Measurements from ENCODE around the gene SRGAP3. TPM values are rescaled to one million over a fixed set of nuclear protein-coding genes. Genes with fewer than 3 reads are reported as not detected.

SRGAP3 gene
- total and polyA plus RNA-seq, 8 donors: 0.31 to 31.7 (median 5.8) TPM

GRCh38 chr3:8952130-8952529 is 297.3 kb downstream of the SRGAP3 start:
- Histone ChIP-seq H3K9me3 (no peaks in the 10 kb centered on the region), H3K27ac (no peak overlapping the region), H3K36me3 (peaks cover 0 to 12% (median 3%) of the 10 kb centered on the region in 4 donors), H3K4me3 (no peak overlapping the region), H3K27me3 (no peaks in the 10 kb centered on the region), H3K4me1 (no peaks in the 10 kb centered on the region)
- intact Hi-C loops (cut with DNase I; ENCODE audit: low total_unique reads): no loop called here
- DNase-seq: no peak
- TF ChIP-seq CTCF (IDR thresholded peaks at IDR 0.05) (no peak), POLR2AphosphoS5 (IDR thresholded peaks at IDR 0.05) (no peak), EP300 (IDR thresholded peaks at IDR 0.05) (no peak), POLR2A (IDR thresholded peaks at IDR 0.05) (no peak)

- TF ChIP-seq POLR2AphosphoS5 (IDR thresholded peaks at IDR 0.05) (no peak), POLR2A (IDR thresholded peaks at IDR 0.05) (no peak), CTCF (IDR thresholded peaks at IDR 0.05) (no peak), EP300 (IDR thresholded peaks at IDR 0.05) (no peak)
Observed at GRCh38 chr3:8945890-8946600, 303.4 kb downstream of the SRGAP3 start.

GRCh38 chr3:8942746-8943488 is 306.5 kb downstream of the SRGAP3 start:
- DNase-seq: no peak
- Histone ChIP-seq H3K36me3 (peaks cover 10 to 71% (median 58%) of the 10 kb centered on the region in 4 donors), H3K4me3 (no peak overlapping the region), H3K27me3 (no peaks in the 10 kb centered on the region), H3K4me1 (no peaks in the 10 kb centered on the region), H3K9me3 (peaks cover 0 to 13% (median 2%) of the 10 kb centered on the region in 4 donors), H3K27ac (no peak overlapping the region)
- TF ChIP-seq POLR2AphosphoS5 (IDR thresholded peaks at IDR 0.05): no peak
- TF ChIP-seq EP300 (IDR thresholded peaks at IDR 0.05): no peak
- TF ChIP-seq CTCF (IDR thresholded peaks at IDR 0.05): no peak
- no peak for TF ChIP-seq POLR2A (IDR thresholded peaks at IDR 0.05)
- WGBS, 5 donors: 85 to 91% (median 88%) methylated on average over 4 of the region's 4 CpGs
- intact Hi-C loops (cut with DNase I; ENCODE audit: low total_unique reads): no loop called here

More at GRCh38 chr3:8945890-8946600, 303.4 kb downstream of the SRGAP3 start:
- no peak for DNase-seq
- peaks cover 0 to 13% (median 2%) of the 10 kb centered on the region in 4 donors for H3K9me3 ChIP-seq
- H3K27me3 ChIP-seq: no peaks in the 10 kb centered on the region
- intact Hi-C loops (cut with DNase I; ENCODE audit: low total_unique reads): no loop called here
- H3K4me3 ChIP-seq: no peak overlapping the region
- WGBS, 5 donors: 63 to 98% (median 78%) methylated on average over 3 of the region's 3 CpGs
- H3K36me3 ChIP-seq: peaks cover 4 to 45% (median 42%) of the 10 kb centered on the region in 4 donors
- no peak overlapping the region for H3K27ac ChIP-seq
- H3K4me1 ChIP-seq: no peaks in the 10 kb centered on the region

GRCh38 chr3:8942115-8942514 is 307.3 kb downstream of the SRGAP3 start:
- no peak for DNase-seq
- no peaks in the 10 kb centered on the region for H3K27me3 ChIP-seq
- H3K36me3 ChIP-seq: peaks cover 10 to 75% (median 59%) of the 10 kb centered on the region in 4 donors
- TF ChIP-seq POLR2AphosphoS5 (IDR thresholded peaks at IDR 0.05): no peak
- no peak for TF ChIP-seq POLR2A (IDR thresholded peaks at IDR 0.05)
- TF ChIP-seq EP300 (IDR thresholded peaks at IDR 0.05): no peak
- TF ChIP-seq CTCF (IDR thresholded peaks at IDR 0.05): no peak
- no peak overlapping the region for H3K4me3 ChIP-seq
- intact Hi-C loops (cut with DNase I; ENCODE audit: low total_unique reads): no loop called here
- H3K9me3 ChIP-seq: peaks cover 0 to 13% (median 2%) of the 10 kb centered on the region in 4 donors
- 91 to 96% (median 94%) methylated on average over 4 of the region's 4 CpGs for WGBS, 5 donors
- no peak overlapping the region for H3K27ac ChIP-seq
- peaks cover 0 to 4% (median 0%) of the 10 kb centered on the region in 4 donors for H3K4me1 ChIP-seq
